ENCODE data around the gene HAGHL.
"Not testable (repeated sequence)": the region's sequence is repeated elsewhere in the genome, so short reads cannot be mapped to it uniquely, and the experiment has no call there.

The HAGHL gene

DNA sequence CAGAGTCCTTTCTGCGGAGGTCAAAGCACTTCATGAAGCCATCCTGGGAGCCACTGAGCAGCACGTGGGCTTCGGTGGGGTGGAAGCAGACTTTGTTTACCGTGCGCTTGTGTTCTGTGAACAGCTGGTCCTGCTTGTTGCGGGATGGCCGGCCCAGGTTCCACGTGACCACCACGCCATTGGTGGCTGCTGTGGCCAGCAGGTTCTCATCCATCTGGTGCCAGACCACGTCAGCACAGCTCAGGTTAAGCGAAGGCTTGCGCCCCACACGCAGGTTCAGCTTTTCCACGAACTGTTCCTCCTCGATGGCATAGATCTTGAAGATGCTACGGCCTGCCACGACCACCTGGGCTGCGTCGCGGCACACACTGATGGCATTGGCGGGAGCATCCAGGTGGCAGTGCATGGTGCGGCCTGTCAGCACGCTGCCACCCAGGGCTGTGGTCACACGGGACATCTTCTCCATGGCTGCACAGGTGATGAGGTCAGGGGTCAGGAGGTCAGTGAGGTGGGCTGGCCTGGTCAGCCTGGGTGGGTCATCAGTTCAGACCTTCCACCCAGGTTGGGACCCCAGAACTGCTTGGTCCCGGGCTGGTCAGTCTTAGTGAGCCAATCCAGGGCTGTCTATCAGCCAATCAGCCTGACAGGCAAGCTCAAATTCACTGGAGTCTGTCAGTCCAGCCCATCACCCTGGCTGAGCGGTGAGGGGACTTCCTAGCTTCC, 37.6 kb upstream of the HAGHL start:
- no peak for DNase-seq

DNA sequence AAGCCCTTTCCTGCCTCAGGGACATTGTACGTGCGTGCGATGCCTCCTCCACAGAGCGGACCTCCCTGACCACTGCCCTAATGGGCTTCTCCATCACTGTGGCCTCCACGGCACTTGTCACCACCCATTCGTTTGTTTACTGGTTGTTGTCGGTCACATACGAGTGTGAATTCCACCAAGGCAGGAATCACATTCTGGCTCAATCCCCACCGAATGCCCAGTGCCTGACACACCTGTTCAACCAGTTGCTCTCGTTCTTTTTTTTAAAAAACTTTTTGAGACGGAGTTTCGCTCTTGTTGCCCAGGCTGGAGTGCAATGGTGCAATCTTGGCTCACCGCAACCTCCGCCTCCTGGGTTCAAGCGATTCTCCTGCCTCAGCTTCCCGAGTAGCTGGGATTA, 35.7 kb upstream of the HAGHL start:
- DNase-seq: not testable (repeated sequence)

DNA sequence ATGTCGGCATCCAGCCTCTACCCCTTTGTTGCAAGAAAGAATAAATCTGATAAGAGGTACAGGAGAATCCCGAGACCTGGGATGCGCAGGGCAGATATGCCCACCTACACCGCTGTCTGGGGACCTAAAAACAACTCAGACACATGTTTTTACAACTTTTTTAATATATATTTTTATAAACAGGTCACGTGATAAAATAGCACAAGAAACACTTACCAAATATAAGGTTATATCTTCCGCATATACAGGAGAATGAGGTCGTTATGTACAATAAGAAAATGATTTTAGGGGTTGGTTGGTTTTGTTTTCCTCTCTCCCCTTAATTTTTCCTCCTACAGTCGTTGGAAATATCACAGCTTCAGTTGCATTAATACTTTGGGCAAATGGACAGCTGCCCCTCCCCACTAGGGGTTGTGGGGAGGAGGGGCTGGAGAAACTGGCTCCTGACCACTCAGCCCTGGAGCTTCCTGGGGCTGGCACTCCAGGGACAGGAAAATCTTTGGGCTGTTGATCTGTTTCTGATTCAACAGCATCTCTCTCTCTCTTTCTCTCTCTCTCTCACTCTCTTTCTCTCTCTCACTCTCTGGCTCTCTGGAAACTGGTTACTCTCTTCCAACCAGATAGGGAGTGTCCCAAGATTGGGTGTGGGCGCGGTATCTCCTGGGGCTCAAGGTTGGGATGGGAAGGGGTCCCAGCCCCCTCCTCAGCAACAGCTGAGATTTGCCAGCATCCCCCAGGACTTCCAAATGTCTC, 34.4 kb upstream of the HAGHL start:
- no peak for DNase-seq

DNA sequence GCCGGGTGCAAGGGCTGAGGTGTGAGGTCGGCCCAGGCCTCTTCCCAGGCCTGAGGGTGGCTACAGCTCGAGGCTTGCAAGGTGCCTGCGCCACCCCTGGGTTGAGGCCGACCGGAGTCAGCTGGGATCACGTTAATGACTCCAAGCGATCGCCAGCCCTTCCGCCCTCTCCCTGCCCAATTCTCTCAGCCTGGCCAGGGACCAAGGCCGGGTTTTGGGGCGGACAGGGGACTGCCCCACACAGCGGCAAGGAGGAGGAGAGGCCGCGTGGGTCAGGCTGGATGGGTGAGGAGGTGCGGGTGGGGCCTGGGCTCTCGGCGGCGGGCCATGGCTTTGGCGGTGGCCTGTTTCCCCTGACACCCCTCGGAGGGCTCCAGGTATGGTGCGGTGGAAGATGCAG, 33.5 kb upstream of the HAGHL start:
- no peak for DNase-seq

DNA sequence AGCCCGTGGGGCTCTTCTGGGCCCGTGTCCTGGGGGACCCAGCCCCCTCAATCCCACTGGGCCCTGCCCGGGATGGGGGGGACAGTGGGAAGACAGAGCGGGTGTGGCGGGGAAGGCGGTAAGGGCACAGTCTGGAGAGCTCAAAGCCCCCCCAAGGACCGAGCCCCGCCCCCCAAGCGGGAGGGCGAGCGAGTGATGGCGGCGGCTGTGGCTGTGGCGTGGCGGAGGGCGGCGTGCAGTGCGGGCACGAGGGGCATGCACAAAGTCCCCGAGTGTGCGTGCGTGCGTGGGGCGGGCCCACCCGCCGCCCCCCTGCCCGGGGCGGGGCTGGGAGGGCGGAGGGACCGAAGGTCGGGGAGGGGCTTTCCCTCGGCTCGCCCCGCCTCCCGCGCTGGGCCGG, 33.1 kb upstream of the HAGHL start:
- no peak for DNase-seq

DNA sequence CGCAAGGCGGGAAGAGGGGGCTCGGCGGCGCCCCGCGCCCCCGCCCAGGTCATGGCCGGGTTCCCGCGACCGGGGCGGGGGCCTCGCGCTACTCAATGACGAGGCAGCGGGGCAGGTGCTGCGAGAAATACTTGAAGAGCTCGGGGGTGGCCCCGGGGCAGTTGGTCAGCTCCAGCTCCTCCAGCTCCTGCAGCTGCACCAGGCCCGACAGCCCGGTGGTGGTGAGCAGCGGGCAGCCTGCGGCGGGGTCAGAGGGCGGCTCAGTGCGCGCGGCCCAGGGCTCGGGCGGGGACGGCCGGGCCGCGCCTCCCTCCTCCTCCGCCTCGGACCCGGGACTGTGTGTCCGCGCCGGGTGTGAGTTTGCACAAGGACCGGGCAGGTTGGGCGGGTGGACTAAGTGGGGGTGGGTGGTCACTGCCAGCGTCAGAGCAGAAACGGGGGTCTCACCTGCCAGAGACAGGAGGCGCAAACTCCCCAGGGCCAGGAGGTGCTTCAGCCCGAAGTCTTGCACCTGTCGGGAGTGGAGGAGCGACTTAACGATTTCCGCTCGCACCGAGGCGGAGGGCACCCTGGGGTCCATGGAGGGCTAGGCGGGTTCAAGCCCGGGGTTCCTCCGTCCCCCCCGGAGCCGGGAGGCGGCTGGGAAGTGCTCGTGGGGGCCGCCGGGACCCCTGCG, 32.6 kb upstream of the HAGHL start:
- no peak for DNase-seq

DNA sequence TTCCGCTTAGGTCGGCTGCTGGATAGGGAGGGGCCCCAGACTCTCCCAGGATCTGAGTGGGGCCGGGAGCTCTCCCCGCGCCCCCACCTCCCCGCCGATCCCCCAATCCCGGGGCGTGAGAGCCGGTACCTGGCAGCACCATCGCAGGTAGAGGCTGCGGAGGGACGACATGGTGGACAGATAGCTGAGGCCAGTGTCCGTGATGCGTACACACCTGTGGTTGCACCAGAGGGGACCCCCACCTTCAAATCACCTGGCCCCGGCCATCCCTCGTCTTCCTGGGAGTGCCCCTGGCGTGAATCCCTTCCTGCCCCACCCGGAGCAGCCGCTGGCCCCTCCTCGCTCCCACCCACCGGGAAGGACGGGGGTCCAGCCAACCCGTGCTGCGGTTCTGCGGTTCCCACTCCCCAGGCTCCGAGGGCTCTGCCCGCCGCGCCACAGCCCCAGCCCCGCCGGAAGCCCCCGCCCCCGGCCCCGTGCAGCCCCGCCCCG, 32.0 kb upstream of the HAGHL start:
- no peak for DNase-seq

DNA sequence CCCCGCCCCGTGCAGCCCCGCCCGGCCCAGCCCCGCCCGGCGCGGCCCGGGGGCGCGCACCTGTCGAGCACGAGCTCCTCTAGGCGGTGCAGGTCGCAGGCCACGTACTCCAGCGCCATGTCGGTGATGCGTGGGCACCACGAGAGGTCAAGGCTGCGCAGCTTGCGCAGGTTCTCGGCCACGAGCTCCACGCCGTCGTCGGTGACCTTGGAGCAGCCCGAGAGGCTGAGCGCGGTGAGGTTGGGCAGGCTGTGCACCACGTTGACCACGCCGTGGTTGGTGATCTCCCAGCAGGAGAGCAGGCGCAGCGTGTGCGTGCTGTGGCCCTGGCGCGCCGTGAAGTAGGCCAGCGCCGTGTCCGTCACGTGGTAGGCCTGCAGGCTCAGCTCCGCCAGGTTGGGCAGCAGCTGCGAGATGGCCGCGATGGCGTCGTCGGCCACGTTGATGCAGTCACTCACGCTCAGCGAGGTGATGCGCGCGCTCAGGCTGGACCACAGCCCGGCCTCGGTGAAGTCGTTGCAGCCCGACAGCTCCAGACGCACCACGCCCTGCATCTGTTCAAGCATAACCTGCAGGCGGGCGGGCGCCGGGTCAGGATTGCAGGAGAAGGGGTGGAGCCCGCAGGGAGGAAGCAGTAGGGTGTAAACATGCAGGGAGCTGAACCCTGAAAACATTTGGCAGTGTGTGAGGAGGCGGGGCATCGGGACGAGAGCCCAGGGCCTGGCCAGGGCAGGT, 31.4 kb upstream of the HAGHL start:
- DNase-seq: no peak

DNA sequence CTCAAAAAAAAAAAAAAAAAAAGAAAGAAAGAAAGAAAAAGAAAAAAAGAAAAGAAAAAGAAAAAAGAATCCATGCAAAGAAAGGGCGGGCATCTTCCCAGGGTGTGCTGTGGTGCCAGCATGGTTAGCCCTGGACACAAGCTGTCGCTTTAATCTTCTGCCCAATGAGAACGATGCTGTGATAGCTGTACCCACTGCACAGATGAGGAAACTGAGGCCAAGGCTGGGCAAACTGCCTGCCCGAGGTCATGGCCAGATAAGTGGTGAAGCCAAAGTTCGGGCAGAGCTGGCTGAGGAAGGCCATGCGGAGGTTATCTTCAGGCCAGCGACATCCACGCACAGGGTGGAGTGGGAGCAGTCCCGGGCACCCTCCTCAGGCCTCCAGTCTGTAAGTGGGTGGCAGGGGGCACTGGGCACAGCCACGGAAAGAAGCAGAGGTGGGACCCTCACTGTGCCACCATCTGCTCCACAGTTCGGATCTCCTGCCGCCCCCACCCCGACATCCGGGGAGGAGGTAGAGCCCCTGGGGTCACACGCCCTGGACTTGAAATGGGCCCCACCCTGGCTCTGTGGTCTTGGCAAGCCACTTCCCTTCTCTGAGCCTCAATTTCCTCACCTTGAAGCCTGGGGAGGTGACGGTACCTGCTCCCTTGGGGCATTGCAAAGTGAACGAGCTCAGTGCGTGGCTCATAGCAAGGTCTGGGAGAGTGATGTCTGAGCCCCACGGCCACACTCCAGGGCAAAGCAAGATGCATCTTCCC, 27.8 kb upstream of the HAGHL start:
- DNase-seq: no peak

DNA sequence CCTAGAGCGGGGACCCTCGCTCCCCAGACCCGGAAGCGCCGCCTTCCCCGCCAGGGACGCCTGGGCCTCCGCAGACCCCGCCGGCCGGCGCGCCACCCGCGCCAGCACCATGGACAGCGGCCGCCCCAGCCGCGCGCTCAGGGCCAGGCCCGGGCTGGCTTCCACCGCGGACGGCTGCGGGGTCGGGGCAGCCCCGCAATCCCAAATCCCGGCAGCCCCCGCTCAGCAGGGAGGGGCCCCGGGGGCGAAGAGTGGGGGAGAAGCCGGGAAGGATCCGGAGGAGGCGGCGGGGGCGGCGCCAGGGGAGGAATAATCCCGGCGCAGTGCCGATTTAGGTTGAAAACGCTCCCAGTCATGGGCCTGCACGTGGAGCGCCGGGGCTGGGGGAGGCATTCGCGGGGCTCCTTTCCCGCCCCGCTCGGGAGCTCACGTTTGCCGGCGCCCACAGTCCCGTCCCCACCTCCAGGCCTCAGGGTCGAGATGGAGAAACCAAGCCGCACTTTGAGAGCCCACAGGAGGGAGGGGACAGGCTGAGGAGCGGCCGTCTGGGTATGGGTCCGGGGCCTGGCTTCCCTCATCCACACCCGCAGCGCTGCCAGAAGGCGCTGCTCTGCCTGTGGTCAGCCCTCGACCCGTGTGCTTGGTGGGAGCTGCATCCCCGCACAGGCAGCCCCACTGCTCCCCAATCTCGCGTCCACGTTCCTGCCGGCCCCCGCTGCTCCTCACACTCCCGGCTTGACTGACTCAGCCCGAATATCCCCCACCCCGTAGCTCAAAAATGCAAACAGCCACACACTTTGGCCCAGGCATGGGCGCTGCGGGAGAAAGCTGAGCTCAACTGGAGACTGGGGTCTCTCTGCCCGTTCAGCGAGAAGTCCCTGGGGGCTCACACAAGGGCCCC, 26.0 kb upstream of the HAGHL start:
- no peak for DNase-seq

DNA sequence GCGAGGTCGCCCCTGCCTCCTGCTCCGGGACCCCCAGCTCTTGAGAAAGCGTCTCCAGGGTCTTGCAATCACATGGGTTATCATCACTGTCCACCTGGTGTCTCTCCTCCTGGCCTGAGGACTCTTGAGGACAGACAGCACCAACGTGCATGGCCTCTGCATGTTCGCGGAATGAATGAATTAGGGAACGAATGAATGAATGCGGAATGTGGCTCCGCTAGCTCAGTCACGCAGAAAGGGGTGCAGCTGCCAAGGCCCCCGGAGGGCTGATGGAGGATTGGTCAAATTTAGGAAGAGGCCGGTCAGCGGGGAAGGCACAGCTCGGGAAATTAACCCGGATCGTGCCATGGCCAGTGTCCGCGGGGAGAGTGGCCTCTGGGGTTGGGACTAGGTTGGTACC, 24.6 kb upstream of the HAGHL start:
- DNase-seq: no peak

DNA sequence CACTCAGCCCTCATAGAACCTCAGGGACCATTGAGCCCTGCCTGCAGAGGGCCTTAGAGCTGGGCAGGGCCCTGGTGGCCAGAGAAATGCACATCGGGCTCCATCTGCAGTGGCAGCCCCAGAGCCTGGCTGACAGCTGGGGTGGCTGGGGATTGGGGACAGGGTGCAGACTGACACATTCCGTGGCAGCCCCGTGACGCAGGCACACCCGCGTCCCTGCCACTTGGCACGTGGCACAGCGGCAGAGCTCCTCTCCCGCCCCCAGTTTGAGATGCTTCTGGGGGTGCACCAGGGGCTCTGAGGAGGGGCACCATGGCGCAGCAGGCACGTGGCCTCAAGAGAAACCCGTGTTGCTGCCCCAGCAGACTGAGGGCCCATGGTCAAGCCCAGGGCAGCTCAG, 23.5 kb upstream of the HAGHL start:
- no peak for DNase-seq

DNA sequence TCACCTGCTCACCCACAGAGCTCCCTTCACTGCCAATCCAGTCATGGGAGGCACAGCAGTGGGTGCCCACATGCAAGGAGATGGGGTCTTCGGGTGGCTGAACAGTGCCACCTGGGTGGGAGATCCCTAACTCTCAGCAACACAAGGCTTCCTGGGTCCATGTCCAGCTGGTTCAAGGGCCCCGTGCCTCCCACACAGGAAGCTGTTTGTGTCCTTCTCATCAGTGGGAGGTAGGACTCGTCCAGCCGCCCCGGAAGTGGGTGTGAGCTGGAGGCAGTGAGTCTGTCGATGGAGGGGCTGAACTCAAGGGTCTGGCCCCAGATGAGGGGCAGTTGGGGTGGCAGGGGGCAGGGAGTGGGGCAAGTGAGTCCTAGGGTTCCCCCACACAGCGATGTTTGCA, 22.9 kb upstream of the HAGHL start:
- DNase-seq: no peak

DNA sequence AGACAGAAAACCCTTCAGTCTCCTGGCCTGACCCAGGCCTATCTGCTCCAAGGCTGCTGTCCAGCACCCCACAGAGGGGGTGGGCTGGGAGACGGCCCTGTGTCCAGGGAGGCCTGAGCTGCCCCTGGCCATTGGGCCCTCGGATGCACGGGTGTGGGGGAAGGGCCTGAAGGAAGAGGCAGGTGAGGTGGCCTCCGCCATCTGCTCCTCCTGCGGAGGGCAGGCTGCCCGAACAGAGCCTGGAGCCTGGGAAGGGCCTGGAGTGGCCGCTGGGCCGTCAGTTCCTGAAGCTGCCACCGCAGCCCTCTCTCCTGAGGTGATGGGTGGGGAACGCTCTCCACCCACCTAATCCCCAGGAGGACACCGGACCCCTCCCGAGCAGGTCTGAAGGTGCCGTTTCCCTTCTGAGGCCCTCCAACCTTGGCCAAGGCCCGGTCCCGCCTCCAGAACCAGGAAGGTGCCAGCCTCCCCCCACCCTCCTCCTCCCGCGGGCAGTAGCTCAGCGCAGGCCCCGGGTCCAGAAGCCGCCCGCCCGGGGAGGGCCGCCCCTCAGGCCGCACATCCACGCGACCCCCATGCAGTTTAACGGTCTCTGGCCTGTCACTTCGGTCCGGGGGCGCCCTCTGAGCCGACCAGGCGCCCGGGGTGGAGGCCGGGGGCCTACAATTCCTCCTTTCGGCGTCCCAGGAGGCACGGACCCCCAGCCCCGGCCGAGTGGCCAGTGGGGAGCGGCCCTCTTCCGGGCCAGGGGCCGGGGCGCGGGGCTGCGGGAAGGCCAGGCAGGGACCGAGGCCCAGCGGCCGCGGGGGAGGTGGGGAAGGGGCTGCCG, 22.1 kb upstream of the HAGHL start:
- no peak for DNase-seq

DNA sequence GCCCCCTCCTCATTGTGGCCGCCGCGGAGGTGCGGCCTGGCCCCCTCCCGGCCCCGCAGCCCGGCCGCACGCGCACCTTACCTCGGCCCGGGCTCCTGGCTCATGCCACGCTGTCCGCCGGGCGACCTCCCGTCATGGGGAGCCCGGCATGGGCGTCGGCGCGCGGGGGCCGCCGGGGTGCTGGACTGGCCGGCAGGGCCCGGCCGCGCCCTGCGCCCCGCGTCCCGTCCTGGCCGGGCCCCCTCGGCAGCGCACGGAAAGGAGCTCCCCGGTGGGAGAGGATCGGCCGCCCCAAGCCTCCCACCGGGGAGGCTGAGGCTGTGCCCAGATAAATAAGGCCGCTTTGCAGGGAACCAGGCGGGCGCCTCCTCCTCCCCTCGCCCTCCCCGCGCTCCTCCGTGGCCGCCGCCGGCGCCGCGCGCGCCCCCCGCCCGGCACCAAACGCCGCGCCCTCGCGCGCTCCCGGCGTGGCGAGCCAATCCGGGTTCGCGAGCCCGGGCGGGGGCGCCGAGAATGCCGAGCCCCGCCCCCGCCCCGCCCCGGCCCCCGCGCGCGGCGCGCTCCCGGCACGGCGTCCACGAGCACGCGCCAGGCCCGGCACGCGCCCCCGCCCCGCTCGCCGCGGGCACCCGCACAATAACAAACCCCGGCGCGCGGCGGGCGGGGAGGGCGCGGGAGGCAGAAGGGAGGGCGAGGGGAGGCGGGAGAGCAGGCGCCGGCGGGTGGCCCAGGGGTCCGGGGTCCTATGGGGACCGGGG, 21.3 kb upstream of the HAGHL start, which contains the start of gene FBXL16:
Gene FBXL16, minus strand, starts transcription at position 371 of the 758 bp plus-strand sequence. CDS start 8,396 bp downstream, outside the sequence.
- DNase-seq: no peak

DNA sequence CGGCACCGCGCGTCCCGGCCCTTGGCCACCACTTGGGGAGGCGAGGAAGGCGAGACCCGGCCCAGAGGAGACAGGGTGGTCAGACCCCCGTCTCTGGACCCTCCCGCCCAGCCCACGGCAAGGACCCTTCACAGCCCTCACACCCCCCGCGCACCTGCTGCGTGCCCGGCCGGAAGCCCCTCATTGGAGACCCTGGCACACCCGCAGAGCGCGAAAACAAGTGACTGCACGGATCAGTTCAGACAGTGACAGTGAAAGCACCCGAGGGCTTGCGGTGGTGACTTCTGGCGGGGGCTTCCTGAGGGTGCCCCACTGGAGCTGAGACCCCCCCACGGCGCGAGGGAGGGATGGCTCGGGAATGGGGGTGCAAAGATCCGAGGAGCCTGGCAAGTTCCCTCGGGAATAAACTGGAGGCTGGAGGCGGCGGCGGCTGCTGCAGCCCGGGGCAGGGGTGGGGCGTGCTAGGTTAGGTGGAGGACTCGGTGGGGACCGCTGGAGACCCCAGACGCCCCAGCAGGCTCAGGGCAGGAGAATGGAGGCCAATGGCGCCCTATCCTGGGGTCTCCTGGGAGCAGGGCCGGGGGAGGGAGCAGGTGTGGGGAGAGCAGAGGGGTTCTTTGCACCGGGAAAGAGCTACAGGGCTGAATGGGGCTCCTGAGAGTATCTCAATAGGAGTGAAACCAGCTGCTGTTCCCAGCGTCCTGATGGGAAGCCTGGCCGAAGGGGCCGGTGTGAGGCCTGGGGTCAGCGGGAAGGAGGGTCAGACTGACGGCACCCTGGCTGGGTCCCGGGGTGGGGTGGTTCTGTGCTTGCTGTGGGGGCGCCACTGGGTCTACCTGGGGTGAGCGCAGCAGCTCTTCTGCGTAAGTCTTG, 20.5 kb upstream of the HAGHL start:
- DNase-seq: no peak

DNA sequence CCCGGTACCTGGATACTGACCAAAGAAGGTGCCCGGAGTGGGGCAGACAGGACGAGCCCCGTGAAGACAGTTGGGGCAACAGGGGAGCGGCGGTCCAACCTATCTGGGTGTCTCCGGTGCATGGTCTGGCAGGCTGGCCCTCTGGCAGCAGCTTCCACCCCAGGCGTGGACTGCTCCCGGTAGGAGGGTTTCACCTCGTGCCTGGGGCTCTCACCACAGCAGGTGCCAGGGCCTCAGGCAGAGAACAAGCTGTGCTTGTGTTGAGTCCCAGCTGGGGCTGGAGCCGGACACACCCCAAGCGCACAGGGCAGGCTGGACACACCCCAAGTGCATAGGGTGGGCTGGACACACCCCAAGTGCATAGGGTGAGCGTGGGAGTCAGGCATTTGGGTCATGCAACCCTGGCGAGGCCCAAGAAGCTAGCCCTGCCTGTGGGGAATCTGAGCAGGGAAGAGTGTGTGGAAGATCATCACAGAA, 19.8 kb upstream of the HAGHL start:
- DNase-seq: no peak

DNA sequence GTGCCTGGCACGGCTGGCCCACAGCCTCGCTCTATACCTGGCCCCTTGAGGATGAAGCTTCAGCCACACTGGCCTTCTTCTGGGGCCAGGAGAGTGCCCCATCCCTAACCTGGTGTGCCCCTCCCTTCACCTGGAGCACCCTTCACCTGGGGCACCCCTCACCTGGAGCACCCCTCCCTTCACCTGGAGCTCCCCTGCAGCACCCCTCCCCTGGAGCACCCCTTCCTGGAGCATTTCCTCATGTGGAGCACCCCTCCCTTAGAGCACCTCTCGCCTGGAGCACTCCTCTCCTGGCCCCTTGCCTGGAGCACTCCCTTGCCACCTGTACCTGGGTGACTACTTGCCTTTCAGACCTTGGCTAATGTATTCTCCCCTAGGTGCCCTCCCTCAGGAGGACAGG, 18.9 kb upstream of the HAGHL start:
- no peak for DNase-seq

Measured in GOT3 (cell line).